ENCODE data around the gene PHYKPL. TPM values are rescaled to one million over a fixed set of nuclear protein-coding genes. Genes with fewer than 3 reads are reported as not detected.

PHYKPL gene
- total and polyA plus RNA-seq, 4 donors = 24.1 to 78.0 (median 51.3) TPM

DNA sequence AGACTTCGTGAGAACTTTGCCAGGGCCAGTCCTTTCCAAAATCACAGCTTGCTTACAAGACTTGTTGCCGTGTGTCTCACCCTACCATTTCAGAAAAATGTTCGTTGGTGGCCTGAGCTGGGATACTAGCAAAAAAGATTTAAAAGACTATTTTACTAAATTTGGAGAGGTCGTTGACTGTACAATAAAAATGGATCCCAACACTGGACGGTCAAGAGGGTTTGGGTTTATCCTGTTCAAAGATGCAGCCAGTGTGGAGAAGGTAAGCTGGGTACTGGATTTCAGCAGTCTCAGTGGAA is 26.9 kb downstream of the PHYKPL start:
- H3K27me3 ChIP-seq (ENCODE audit: control insufficient read depth, insufficient read depth, low read length) = no peaks in the 10 kb centered on the region
- 10% methylated on average over 2 of the region's 5 CpGs for WGBS (ENCODE audit: insufficient coverage)
- H3K36me3 ChIP-seq (ENCODE audit: control insufficient read depth, insufficient read depth, low read length) = peaks cover 43% of the 10 kb centered on the region
- no peak overlapping the region for H3K27ac ChIP-seq (ENCODE audit: low read depth, low read length)
- DNase-seq (ENCODE audit: low read depth in 4 of 6, low spot score in 6 of 6) = no peak
- H3K4me1 ChIP-seq (ENCODE audit: control insufficient read depth, insufficient read depth, low read length) = peaks cover 20% of the 10 kb centered on the region
- H3K9me3 ChIP-seq (ENCODE audit: control insufficient read depth, insufficient read depth, low read length) = no peaks in the 10 kb centered on the region
- H3K4me3 ChIP-seq (ENCODE audit: low read depth, low read length) = peak overlapping the region; percentile 75

GRCh38 chr5:178204935-178205748 is 27.5 kb downstream of the PHYKPL start:
- Histone ChIP-seq H3K4me1 (ENCODE audit: control insufficient read depth, insufficient read depth, low read length) (peaks cover 21% of the 10 kb centered on the region), H3K36me3 (ENCODE audit: control insufficient read depth, insufficient read depth, low read length) (peaks cover 37% of the 10 kb centered on the region), H3K4me3 (ENCODE audit: low read depth, low read length) (peak overlapping the region; percentile 75), H3K9me3 (ENCODE audit: control insufficient read depth, insufficient read depth, low read length) (no peaks in the 10 kb centered on the region), H3K27ac (ENCODE audit: low read depth, low read length) (peak overlapping the region; percentile 73), H3K27me3 (ENCODE audit: control insufficient read depth, insufficient read depth, low read length) (no peaks in the 10 kb centered on the region)
- DNase-seq (ENCODE audit: low read depth in 4 of 6, low spot score in 6 of 6) = peak in 4 of 6 donors; percentile 49 to 86 (median 68)
- under 1% methylated on average over 89 of the region's 90 CpGs for WGBS (ENCODE audit: insufficient coverage)

DNA sequence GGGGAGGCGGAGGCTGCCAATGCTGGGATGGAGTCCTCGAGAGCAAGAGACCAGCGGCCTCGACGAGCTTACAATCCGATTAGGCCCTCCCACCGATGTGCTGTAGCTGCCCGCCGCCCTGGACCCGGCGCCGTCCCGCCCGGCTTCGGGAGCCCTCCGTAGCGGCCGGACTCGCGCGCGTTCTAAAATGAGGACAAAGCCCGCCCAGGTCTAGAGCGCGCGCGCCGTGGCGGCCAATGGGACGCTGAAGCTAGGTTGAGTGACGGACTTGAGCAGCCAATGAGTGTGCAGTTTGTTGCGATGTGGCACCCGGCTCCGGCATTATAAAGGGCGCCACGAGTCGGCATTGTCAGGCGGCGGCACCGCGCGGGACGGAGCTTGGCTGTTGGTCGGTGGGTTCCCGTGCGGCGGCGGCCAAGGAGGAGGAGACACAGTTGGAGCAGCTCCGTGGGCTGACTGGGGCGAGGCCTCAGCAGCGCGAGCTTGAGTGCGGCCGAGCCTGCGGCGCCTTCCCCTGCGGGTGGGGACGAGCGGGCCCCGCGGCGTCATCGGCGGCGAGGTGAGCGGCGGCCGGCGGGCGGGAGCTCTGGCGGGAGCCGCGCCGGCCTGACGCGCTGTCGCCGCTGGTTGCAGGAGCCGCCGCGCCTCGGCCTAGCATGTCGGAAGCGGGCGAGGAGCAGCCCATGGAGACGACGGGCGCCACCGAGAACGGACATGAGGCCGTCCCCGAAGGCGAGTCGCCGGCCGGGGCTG is 28.2 kb downstream of the PHYKPL start, which contains the start of gene HNRNPAB:
Gene HNRNPAB (plus strand): TSS at position 352 of the 753 bp plus-strand sequence. CDS start 305 bp downstream, at position 657.
- Histone ChIP-seq H3K27ac (ENCODE audit: low read depth, low read length) (peak within 1 kb of the TSS; percentile 73), H3K4me1 (ENCODE audit: control insufficient read depth, insufficient read depth, low read length) (peaks cover 26% of the 10 kb centered on the region), H3K27me3 (ENCODE audit: control insufficient read depth, insufficient read depth, low read length) (no peaks in the 10 kb centered on the region), H3K9me3 (ENCODE audit: control insufficient read depth, insufficient read depth, low read length) (no peaks in the 10 kb centered on the region), H3K4me3 (ENCODE audit: low read depth, low read length) (peak within 1 kb of the TSS; percentile 75), H3K36me3 (ENCODE audit: control insufficient read depth, insufficient read depth, low read length) (peaks cover 29% of the 10 kb centered on the region)
- WGBS (ENCODE audit: insufficient coverage) = under 1% methylated on average over 96 of the region's 96 CpGs
- DNase-seq (ENCODE audit: low read depth in 4 of 6, low spot score in 6 of 6) = peak; percentile 93 to 99 (median 96)

DNA sequence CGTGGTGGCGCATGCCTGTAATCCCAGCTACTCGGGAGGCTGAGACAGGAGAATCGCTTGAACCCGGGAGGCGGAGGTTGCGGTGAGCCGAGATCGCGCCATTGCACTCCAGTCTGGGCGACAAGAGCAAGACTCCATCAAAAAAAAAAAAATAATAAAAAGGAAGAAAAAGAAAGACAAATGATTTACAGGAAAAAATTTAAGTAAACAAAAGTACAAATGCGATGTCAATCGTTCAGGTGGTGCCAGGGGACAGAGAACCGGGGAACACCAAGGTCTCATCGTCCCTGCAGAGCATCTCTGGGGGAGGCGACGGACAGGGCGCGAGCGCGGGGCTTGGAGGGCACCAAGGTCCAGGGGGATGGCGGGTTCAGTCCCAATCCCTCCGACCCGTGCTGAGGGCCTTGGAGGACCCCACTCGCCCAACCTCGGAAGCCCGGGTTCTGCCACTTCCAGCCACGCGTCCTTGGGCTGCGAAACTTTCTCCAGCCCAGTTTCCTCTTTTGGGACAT is 28.9 kb downstream of the PHYKPL start:
- H3K36me3 ChIP-seq (ENCODE audit: control insufficient read depth, insufficient read depth, low read length) = peaks cover 23% of the 10 kb centered on the region
- H3K4me1 ChIP-seq (ENCODE audit: control insufficient read depth, insufficient read depth, low read length) = peaks cover 26% of the 10 kb centered on the region
- no peak for DNase-seq (ENCODE audit: low read depth in 4 of 6, low spot score in 6 of 6)
- peak overlapping the region; percentile 65 for H3K4me3 ChIP-seq (ENCODE audit: low read depth, low read length)
- no peaks in the 10 kb centered on the region for H3K27me3 ChIP-seq (ENCODE audit: control insufficient read depth, insufficient read depth, low read length)
- no peaks in the 10 kb centered on the region for H3K9me3 ChIP-seq (ENCODE audit: control insufficient read depth, insufficient read depth, low read length)
- no peak overlapping the region for H3K27ac ChIP-seq (ENCODE audit: low read depth, low read length)
- WGBS (ENCODE audit: insufficient coverage) = under 1% methylated on average over 19 of the region's 30 CpGs

DNA sequence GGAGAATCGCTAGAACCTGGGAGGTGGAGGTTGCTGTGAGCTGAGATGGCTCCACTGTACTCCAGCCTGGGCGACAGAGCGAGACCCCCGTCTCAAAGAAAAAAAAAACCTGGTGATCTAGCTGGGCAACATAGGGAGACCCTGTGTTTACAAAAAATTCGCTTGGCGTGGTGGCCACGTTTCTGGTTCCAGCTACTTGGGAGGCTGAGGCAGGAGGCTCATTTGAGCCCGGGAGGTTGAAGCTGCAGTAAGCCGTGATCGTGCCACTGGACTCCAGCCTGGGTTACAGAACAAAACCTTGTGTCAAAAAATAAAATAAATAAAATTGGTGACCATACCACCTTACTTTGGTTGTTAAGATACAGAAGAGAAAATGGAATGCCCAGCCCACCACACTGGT is 30.1 kb downstream of the PHYKPL start:
- no peak overlapping the region for H3K27ac ChIP-seq (ENCODE audit: low read depth, low read length)
- no peaks in the 10 kb centered on the region for H3K9me3 ChIP-seq (ENCODE audit: control insufficient read depth, insufficient read depth, low read length)
- 97% methylated on average over 8 of the region's 10 CpGs for WGBS (ENCODE audit: insufficient coverage)
- no peak overlapping the region for H3K4me3 ChIP-seq (ENCODE audit: low read depth, low read length)
- no peak for DNase-seq (ENCODE audit: low read depth in 4 of 6, low spot score in 6 of 6)
- H3K4me1 ChIP-seq (ENCODE audit: control insufficient read depth, insufficient read depth, low read length) = peaks cover 26% of the 10 kb centered on the region
- no peaks in the 10 kb centered on the region for H3K27me3 ChIP-seq (ENCODE audit: control insufficient read depth, insufficient read depth, low read length)
- H3K36me3 ChIP-seq (ENCODE audit: control insufficient read depth, insufficient read depth, low read length) = peaks cover 12% of the 10 kb centered on the region

GRCh38 chr5:178201927-178202235 is 30.7 kb downstream of the PHYKPL start:
- Histone ChIP-seq H3K27ac (ENCODE audit: low read depth, low read length) (no peak overlapping the region), H3K36me3 (ENCODE audit: control insufficient read depth, insufficient read depth, low read length) (peaks cover 6% of the 10 kb centered on the region), H3K4me3 (ENCODE audit: low read depth, low read length) (no peak overlapping the region), H3K27me3 (ENCODE audit: control insufficient read depth, insufficient read depth, low read length) (no peaks in the 10 kb centered on the region), H3K9me3 (ENCODE audit: control insufficient read depth, insufficient read depth, low read length) (no peaks in the 10 kb centered on the region), H3K4me1 (ENCODE audit: control insufficient read depth, insufficient read depth, low read length) (peaks cover 23% of the 10 kb centered on the region)
- WGBS (ENCODE audit: insufficient coverage) = 67% methylated on average over 2 of the region's 2 CpGs
- DNase-seq (ENCODE audit: low read depth in 4 of 6, low spot score in 6 of 6) = no peak

GRCh38 chr5:178201221-178201926 is 31.2 kb downstream of the PHYKPL start:
- H3K4me3 ChIP-seq (ENCODE audit: low read depth, low read length) = no peak overlapping the region
- H3K27ac ChIP-seq (ENCODE audit: low read depth, low read length) = no peak overlapping the region
- no peaks in the 10 kb centered on the region for H3K9me3 ChIP-seq (ENCODE audit: control insufficient read depth, insufficient read depth, low read length)
- peaks cover 2% of the 10 kb centered on the region for H3K36me3 ChIP-seq (ENCODE audit: control insufficient read depth, insufficient read depth, low read length)
- DNase-seq (ENCODE audit: low read depth in 4 of 6, low spot score in 6 of 6) = no peak
- 80% methylated on average over 1 of the region's 14 CpGs for WGBS (ENCODE audit: insufficient coverage)
- peaks cover 18% of the 10 kb centered on the region for H3K4me1 ChIP-seq (ENCODE audit: control insufficient read depth, insufficient read depth, low read length)
- no peaks in the 10 kb centered on the region for H3K27me3 ChIP-seq (ENCODE audit: control insufficient read depth, insufficient read depth, low read length)

GRCh38 chr5:178199581-178200434 is 32.8 kb downstream of the PHYKPL start:
- 64% methylated on average over 6 of the region's 12 CpGs for WGBS (ENCODE audit: insufficient coverage)
- DNase-seq (ENCODE audit: low read depth in 4 of 6, low spot score in 6 of 6) = no peak
- Histone ChIP-seq H3K27ac (ENCODE audit: low read depth, low read length) (no peak overlapping the region), H3K4me1 (ENCODE audit: control insufficient read depth, insufficient read depth, low read length) (peaks cover 12% of the 10 kb centered on the region), H3K9me3 (ENCODE audit: control insufficient read depth, insufficient read depth, low read length) (no peaks in the 10 kb centered on the region), H3K27me3 (ENCODE audit: control insufficient read depth, insufficient read depth, low read length) (no peaks in the 10 kb centered on the region), H3K4me3 (ENCODE audit: low read depth, low read length) (no peak overlapping the region), H3K36me3 (ENCODE audit: control insufficient read depth, insufficient read depth, low read length) (no peaks in the 10 kb centered on the region)

DNA sequence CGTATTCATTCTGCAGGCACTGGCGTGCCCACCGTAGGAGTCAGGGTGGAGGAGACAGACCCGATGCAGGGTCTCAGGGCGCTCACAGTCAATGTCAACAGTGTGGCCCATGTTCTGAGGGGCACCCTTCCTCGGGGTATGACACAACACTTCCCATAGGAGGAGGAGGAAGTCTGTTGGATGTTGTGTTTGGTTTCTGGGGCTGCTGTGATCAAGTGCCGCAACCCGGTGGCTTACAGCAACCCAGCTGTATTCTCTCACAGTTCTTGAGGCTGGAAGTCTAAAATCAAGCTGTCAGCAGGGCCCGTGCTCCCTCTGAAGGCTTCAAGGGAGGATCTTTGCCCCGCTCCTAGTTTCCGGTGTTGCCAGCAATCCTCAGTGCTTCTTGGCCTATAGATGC is 33.9 kb downstream of the PHYKPL start:
- H3K9me3 ChIP-seq (ENCODE audit: control insufficient read depth, insufficient read depth, low read length) = no peaks in the 10 kb centered on the region
- no peaks in the 10 kb centered on the region for H3K27me3 ChIP-seq (ENCODE audit: control insufficient read depth, insufficient read depth, low read length)
- peaks cover 8% of the 10 kb centered on the region for H3K4me1 ChIP-seq (ENCODE audit: control insufficient read depth, insufficient read depth, low read length)
- no peak for DNase-seq (ENCODE audit: low read depth in 4 of 6, low spot score in 6 of 6)
- H3K36me3 ChIP-seq (ENCODE audit: control insufficient read depth, insufficient read depth, low read length) = no peaks in the 10 kb centered on the region
- no peak overlapping the region for H3K4me3 ChIP-seq (ENCODE audit: low read depth, low read length)
- H3K27ac ChIP-seq (ENCODE audit: low read depth, low read length) = no peak overlapping the region
- WGBS (ENCODE audit: insufficient coverage) = 90% methylated on average over 7 of the region's 11 CpGs

Data from spinal cord (tissue), 10 donors.